ENCODE measurements around the gene SUPV3L1.

Gene SUPV3L1

DNA sequence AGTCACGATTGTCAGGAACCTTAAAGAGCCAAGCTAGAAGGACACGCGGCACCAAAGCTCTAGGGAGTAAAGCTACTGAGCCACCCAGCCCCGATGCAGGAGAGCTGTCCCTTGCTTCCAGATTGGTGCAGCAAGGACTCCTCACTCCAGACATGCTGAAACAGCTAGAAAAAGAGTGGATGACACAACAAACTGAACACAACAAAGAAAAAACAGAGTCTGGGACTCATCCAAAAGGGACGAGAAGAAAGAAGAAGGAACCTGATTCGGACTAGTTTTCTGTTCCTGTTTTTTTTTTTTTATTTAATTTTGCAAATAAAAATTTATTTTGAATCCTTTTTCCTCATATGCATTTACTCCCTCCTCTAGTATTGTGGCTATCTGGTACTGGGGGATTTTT is 28.7 kb downstream of the SUPV3L1 start:
- TF ChIP-seq, protein P1, sequence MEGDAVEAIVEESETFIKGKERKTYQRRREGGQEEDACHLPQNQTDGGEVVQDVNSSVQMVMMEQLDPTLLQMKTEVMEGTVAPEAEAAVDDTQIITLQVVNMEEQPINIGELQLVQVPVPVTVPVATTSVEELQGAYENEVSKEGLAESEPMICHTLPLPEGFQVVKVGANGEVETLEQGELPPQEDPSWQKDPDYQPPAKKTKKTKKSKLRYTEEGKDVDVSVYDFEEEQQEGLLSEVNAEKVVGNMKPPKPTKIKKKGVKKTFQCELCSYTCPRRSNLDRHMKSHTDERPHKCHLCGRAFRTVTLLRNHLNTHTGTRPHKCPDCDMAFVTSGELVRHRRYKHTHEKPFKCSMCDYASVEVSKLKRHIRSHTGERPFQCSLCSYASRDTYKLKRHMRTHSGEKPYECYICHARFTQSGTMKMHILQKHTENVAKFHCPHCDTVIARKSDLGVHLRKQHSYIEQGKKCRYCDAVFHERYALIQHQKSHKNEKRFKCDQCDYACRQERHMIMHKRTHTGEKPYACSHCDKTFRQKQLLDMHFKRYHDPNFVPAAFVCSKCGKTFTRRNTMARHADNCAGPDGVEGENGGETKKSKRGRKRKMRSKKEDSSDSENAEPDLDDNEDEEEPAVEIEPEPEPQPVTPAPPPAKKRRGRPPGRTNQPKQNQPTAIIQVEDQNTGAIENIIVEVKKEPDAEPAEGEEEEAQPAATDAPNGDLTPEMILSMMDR (IDR thresholded peaks at IDR 0.05) = no peak

DNA sequence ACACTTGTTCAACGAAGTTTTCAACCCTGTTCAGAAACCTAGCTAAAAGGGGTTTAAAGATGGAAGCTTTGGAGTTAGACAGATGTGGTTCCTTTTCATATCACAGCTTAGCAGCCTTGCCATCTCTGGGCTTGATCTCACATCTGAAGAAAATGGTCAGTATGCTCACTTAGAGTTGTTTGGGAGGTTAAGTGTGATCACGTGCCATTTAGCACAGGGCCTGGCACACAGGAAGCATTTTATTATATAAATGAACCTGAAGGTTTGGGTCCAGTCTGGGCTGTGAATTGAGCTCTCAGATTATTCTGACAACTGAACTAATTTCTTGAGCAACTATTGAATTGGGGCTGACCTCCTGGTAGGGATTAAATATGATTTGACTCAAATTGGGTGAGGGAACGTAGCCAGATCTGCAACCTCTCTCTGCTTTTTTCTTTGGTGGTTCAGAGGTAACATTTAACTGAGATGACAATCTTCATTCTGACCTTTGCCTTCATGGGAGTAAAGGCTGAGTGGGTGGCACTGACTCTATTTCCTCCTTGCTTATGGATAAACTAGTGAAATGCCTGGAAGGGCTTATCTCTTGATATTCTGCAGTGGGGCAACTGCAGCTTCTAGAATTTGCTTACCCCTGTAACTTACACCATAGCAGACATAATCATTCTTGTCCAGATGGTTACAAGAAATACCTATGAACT is 29.9 kb downstream of the SUPV3L1 start:
- TF ChIP-seq, protein P1 (IDR thresholded peaks at IDR 0.05) = no peak

DNA sequence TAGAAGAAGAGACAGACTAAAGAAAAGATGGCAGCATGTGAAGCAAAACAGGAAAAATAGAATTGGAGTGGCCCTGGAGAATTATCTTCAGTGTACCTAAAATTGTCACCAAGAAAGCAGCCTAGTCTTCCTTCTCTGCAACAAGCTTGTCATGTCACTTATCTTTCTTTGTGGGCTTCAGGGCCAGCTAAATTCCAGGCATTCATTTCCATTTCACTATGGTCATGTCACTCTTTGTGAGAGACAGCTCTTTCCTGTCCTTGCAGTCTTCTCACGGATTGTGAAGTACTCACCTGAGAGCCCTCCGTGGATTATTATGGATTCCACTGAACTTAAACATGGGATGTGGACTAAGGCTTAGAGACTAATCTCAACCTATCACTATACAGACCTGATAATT is 31.1 kb downstream of the SUPV3L1 start:
- TF ChIP-seq, protein P1 (IDR thresholded peaks at IDR 0.05) = no peak

DNA sequence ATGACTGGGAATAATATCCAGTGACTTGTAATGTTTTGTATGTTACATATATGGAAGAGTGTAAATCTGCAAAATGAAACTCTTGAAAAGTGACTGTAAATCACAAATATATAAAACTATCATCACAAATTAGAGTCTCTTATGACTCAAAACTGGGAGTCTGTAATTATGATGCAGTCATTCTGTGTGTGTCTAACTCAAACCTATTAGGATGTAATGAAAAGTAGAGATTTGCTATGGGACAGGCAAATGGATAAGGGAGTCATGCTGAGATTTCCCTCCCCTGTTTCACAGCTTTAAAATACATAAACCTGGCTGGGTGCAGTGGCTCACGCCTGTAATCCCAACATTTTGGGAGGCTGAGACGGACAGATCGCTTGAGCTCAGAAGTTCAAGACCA is 31.5 kb downstream of the SUPV3L1 start:
- TF ChIP-seq, protein P1 (IDR thresholded peaks at IDR 0.05) = no peak

DNA sequence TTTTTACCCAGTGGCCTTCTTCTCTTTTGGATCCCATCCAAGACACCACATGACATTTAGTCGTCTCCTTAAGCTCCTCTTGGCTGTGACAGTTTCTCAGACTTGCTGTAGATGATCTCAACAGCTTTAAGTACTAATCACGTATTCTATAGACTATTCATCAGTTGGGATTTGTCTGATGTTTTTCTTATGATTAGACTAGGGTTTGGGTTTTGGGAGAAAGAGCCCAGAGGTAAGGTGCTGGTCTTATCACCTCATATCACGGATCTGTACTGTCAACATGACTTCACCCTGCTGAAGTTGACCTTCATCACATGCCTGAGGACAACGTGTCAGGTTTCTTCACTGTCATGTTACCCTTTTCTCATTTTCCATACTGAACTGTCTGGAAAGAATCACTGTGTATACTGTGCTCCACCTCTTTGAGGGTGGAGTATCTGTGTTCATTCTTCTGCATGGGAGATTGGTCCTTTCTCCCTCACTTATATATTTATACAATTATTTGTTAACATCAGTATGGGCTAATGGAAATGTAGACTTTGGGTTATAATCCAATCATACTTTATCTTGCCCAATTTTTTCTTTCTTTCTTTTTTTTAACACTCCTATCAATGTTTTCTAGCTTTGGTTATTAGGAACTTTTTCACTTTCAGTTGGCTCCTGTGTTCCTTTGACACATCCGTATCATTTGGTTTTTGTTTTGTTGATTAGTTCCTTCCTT is 33.7 kb downstream of the SUPV3L1 start:
- TF ChIP-seq, protein P1 (IDR thresholded peaks at IDR 0.05) = no peak

DNA sequence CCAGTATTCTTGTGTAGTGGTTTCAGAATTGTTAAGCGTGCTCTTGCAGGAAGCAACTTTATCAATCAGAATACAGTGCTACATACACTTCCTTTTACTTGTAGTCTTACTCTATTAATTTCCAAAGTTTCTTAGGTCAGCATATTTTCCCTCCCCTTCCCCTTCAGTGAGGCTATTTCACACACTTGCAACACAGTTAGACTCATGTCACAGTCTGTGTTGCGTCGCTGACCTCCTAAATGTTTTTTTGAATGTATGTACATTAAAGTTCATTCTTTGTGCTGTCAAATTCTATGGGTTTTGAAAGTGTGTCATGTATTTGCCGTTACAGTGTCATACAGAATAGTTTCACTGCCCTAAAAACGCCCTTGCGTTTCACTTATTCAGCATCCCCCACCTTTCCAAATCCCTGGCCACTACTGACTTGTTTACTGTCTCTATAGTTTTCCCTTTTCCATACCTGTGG is 34.7 kb downstream of the SUPV3L1 start:
- TF ChIP-seq, protein P1 (IDR thresholded peaks at IDR 0.05) = no peak

DNA sequence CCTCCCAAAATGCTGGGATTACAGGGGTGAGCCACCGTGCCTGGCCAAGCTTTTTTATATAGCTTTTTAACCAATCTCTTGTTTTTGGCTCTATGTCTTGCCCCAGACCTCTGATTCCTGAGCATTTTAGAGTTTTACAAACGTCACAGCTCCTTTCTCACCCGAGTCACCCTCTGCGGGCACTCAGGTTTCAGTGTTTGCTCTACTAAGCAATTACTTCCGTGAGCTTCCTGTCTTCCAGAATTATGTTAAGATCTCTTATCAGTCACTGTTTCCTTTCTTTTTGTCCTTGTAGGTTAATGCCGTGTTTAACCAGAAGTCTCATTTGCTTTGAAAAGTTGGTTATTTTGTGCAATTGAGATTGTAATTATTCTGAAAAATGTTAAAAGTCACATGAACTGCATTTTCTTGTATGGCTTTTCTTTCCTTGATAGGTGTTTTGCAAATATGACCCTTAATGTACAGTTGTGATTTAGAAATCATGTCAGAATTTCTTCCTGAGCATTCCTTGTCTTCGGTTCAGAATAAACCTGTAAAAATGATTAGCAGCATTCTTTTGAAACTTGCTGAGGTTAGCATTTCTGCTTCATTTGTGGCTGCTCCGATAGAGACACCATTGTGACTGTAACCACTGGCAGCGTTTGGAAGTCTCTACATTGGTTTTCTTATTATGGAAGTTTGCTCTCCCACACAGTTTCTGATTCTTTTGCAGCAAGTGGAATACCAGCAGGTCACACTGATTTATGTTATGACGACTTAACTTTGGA is 35.6 kb downstream of the SUPV3L1 start:
- TF ChIP-seq, protein P1 (IDR thresholded peaks at IDR 0.05) = no peak
